Ureter (tissue), 1 donor: ENCODE data around the gene CALN1. TPM values are rescaled to one million over a fixed set of nuclear protein-coding genes. Genes with fewer than 3 reads are reported as not detected.
"Not testable (repeated sequence)": the region's sequence is repeated elsewhere in the genome, so short reads cannot be mapped to it uniquely, and the experiment has no call there.

ENCODE experiments used
- DNase-seq: peaks from one replicate; pipeline ENCODE4 v3.0.0-alpha.2; 2020; ENCODE audit warnings: low spot score
- total RNA-seq: library from RNA; stranded (reverse); gene quantifications from one replicate; pipeline ENCODE4 v1.2.4, GENCODE V29; 2023
- donor health status: DM: yes; HTN: yes; CAD: no.

Gene CALN1
- total RNA-seq, 1 donor from 2014 or later: not detected

GRCh38 chr7:72408966-72409637 is 3.0 kb downstream of the CALN1 start:
- no peak for DNase-seq

GRCh38 chr7:72406820-72407403 is 5.2 kb downstream of the CALN1 start:
- no peak for DNase-seq

- no peak for DNase-seq
Measured at GRCh38 chr7:72405871-72406270, 6.3 kb downstream of the CALN1 start.

GRCh38 chr7:72405418-72405817 is 6.7 kb downstream of the CALN1 start:
- DNase-seq: peak; percentile 50

GRCh38 chr7:72404743-72405142 is 7.4 kb downstream of the CALN1 start:
- no peak for DNase-seq

GRCh38 chr7:72403458-72404076 is 8.6 kb downstream of the CALN1 start:
- DNase-seq: no peak

- no peak for DNase-seq
Measured at GRCh38 chr7:72394016-72394415, 18.1 kb downstream of the CALN1 start.

- no peak for DNase-seq
Measured at GRCh38 chr7:72391821-72392377, 20.2 kb downstream of the CALN1 start.

- DNase-seq: no peak
Measured at GRCh38 chr7:72386118-72386517, 26.0 kb downstream of the CALN1 start.

- no peak for DNase-seq
Measured at GRCh38 chr7:72362246-72362645, 49.9 kb downstream of the CALN1 start.

GRCh38 chr7:72345208-72345727 is 66.9 kb downstream of the CALN1 start:
- no peak for DNase-seq

- no peak for DNase-seq
Measured at GRCh38 chr7:72343991-72344390, 68.1 kb downstream of the CALN1 start.

- DNase-seq: not testable (repeated sequence)
Measured at GRCh38 chr7:72343354-72343753, 68.8 kb downstream of the CALN1 start.

GRCh38 chr7:72337390-72338167 is 74.6 kb downstream of the CALN1 start:
- DNase-seq: no peak

GRCh38 chr7:72336632-72337389 is 75.3 kb downstream of the CALN1 start:
- no peak for DNase-seq

GRCh38 chr7:72336382-72336631 is 75.8 kb downstream of the CALN1 start:
- no peak for DNase-seq

GRCh38 chr7:72335561-72336381 is 76.4 kb downstream of the CALN1 start:
- no peak for DNase-seq

- DNase-seq: no peak
Measured at GRCh38 chr7:72334698-72335097, 77.4 kb downstream of the CALN1 start.

GRCh38 chr7:72334066-72334465 is 78.1 kb downstream of the CALN1 start:
- DNase-seq: no peak

GRCh38 chr7:72326811-72327210 is 85.3 kb downstream of the CALN1 start:
- no peak for DNase-seq

GRCh38 chr7:72326365-72326764 is 85.8 kb downstream of the CALN1 start:
- peak; percentile 51 for DNase-seq
